ENCODE results near the gene CYREN. TPM values are rescaled to one million over a fixed set of nuclear protein-coding genes. Genes with fewer than 3 reads are reported as not detected.

The CYREN gene
- total RNA-seq, 1 experiment from 2014 or later, result 49.6 TPM

- no TSS peak for BruUV-seq (replicated peaks)
- intact Hi-C loops (cut with micrococcal nuclease; ENCODE audit: unreplicated experiment), result no loop called here
- no peaks in the 10 kb centered on the region for H3K9me3 ChIP-seq (ENCODE audit: control insufficient read depth, insufficient read depth, low read depth, low read length)
- TF ChIP-seq POLR2AphosphoS5 (IDR thresholded peaks at IDR 0.05; ENCODE audit: low read depth, low read length), result no peak
- TF ChIP-seq TCF7L2 (IDR thresholded peaks at IDR 0.05; ENCODE audit: low read depth, low read length), result no peak
- no peak overlapping the region for H3K4me3 ChIP-seq (ENCODE audit: low read depth in 2 of 2, low read length in 2 of 2)
- ChIA-PET POLR2A (no interaction called here), CTCF (no interaction called here)
- H3K27me3 ChIP-seq (ENCODE audit: control insufficient read depth, insufficient read depth, low read length), result no peaks in the 10 kb centered on the region
- in situ Hi-C loops (cut with HindIII; ENCODE audit: low pct_unique_long_range_greater_than_20kb, low sequenced_read_pairs), result no loop called here
- no peak overlapping the region for H3K27ac ChIP-seq (ENCODE audit: low read length)
- no peaks in the 10 kb centered on the region for H3K4me1 ChIP-seq (ENCODE audit: control insufficient read depth, insufficient read depth, low read length)
- no peaks in the 10 kb centered on the region for H3K36me3 ChIP-seq (ENCODE audit: control insufficient read depth, insufficient read depth, low read length)
- DNase-seq (ENCODE audit: low read depth, low spot score) (no peak), ATAC-seq (no peak)
Observed at GRCh38 chr7:135189221-135189662, 18.7 kb upstream of the CYREN start.

GRCh38 chr7:135188298-135188984 lies 17.9 kb upstream of the CYREN start:
- Histone ChIP-seq H3K9me3 (ENCODE audit: control insufficient read depth, insufficient read depth, low read depth, low read length) (no peaks in the 10 kb centered on the region), H3K27ac (ENCODE audit: low read length) (no peak overlapping the region), H3K4me1 (ENCODE audit: control insufficient read depth, insufficient read depth, low read length) (no peaks in the 10 kb centered on the region), H3K27me3 (ENCODE audit: control insufficient read depth, insufficient read depth, low read length) (no peaks in the 10 kb centered on the region), H3K36me3 (ENCODE audit: control insufficient read depth, insufficient read depth, low read length) (no peaks in the 10 kb centered on the region), H3K4me3 (ENCODE audit: low read depth in 2 of 2, low read length in 2 of 2) (no peak overlapping the region)
- ChIA-PET CTCF (no interaction called here), POLR2A (no interaction called here)
- no peak for TF ChIP-seq CTCF (IDR thresholded peaks at IDR 0.05)
- TF ChIP-seq REST (IDR thresholded peaks at IDR 0.05; ENCODE audit: insufficient read depth in 1 of 2, low read depth in 2 of 2, low read length in 1 of 2), result no peak
- no peak for TF ChIP-seq TCF7L2 (IDR thresholded peaks at IDR 0.05; ENCODE audit: low read depth, low read length)
- no peak for TF ChIP-seq SIN3A (IDR thresholded peaks at IDR 0.05; ENCODE audit: borderline replicate concordance, insufficient read depth, low read depth, low read length)
- no peak for TF ChIP-seq POLR2AphosphoS5 (IDR thresholded peaks at IDR 0.05; ENCODE audit: low read depth, low read length)
- no peak for DNase-seq (ENCODE audit: low read depth, low spot score)
- intact Hi-C loops (cut with micrococcal nuclease; ENCODE audit: unreplicated experiment), result no loop called here
- no TSS peak for BruUV-seq (replicated peaks)
- ATAC-seq, result no peak
- in situ Hi-C loops (cut with HindIII; ENCODE audit: low pct_unique_long_range_greater_than_20kb, low sequenced_read_pairs), result no loop called here

- intact Hi-C loops (cut with micrococcal nuclease; ENCODE audit: unreplicated experiment), result no loop called here
- ChIA-PET CTCF (no interaction called here), POLR2A (no interaction called here)
- no peak for TF ChIP-seq REST (IDR thresholded peaks at IDR 0.05; ENCODE audit: insufficient read depth in 1 of 2, low read depth in 2 of 2, low read length in 1 of 2)
- TF ChIP-seq SIN3A (IDR thresholded peaks at IDR 0.05; ENCODE audit: borderline replicate concordance, insufficient read depth, low read depth, low read length), result no peak
- no peak for TF ChIP-seq POLR2AphosphoS5 (IDR thresholded peaks at IDR 0.05; ENCODE audit: low read depth, low read length)
- TF ChIP-seq CTCF (IDR thresholded peaks at IDR 0.05), result no peak
- no peak for TF ChIP-seq TCF7L2 (IDR thresholded peaks at IDR 0.05; ENCODE audit: low read depth, low read length)
- H3K27me3 ChIP-seq (ENCODE audit: control insufficient read depth, insufficient read depth, low read length), result no peaks in the 10 kb centered on the region
- H3K27ac ChIP-seq (ENCODE audit: low read length), result no peak overlapping the region
- H3K4me1 ChIP-seq (ENCODE audit: control insufficient read depth, insufficient read depth, low read length), result no peaks in the 10 kb centered on the region
- H3K36me3 ChIP-seq (ENCODE audit: control insufficient read depth, insufficient read depth, low read length), result no peaks in the 10 kb centered on the region
- no peak overlapping the region for H3K4me3 ChIP-seq (ENCODE audit: low read depth in 2 of 2, low read length in 2 of 2)
- in situ Hi-C loops (cut with HindIII; ENCODE audit: low pct_unique_long_range_greater_than_20kb, low sequenced_read_pairs), result no loop called here
- DNase-seq (ENCODE audit: low read depth, low spot score), result no peak
- no peaks in the 10 kb centered on the region for H3K9me3 ChIP-seq (ENCODE audit: control insufficient read depth, insufficient read depth, low read depth, low read length)
- no peak for ATAC-seq
- BruUV-seq (replicated peaks), result no TSS peak
Observed at GRCh38 chr7:135186841-135187253, 16.3 kb upstream of the CYREN start.

All from Panc1 (cell line).